Upper lobe of left lung (tissue), 6 donors: ENCODE measurements around the gene SYNRG. TPM values are rescaled to one million over a fixed set of nuclear protein-coding genes. Genes with fewer than 3 reads are reported as not detected.

Experiments used
- ATAC-seq, 2 donors: fragments of 200-7000 bp; cut with Tn5 transposase; one replicate each; pipeline ENCODE4 v1.9.1; 2022; ENCODE audit warnings: mild to moderate bottlenecking in 2 of 2, moderate library complexity in 2 of 2; ENCODE audit not compliant: low FRiP score in 2 of 2
- DNase-seq, 2 donors: peaks; one replicate each; pipeline ENCODE4 v3.0.0-alpha.2; 2019 to 2020
- H3K27ac ChIP-seq, 4 donors: fragments of 200-600 bp; sonication (generic); one replicate each; pipeline ENCODE4 v1.5.1; 2016 to 2019
- H3K27me3 ChIP-seq, 4 donors: fragments of 200-600 bp; sonication (generic); one replicate each; pipeline ENCODE4 v1.5.1; 2017 to 2019
- H3K36me3 ChIP-seq, 4 donors: fragments of 200-600 bp; sonication (generic); one replicate each; pipeline ENCODE4 v1.5.1; 2016 to 2019
- H3K4me1 ChIP-seq, 4 donors: fragments of 200-600 bp; sonication (generic); one replicate each; pipeline ENCODE4 v1.5.1; 2018 to 2019
- H3K4me3 ChIP-seq, 4 donors: fragments of 200-600 bp; sonication (generic); one replicate each; pipeline ENCODE4 v1.5.1; 2017 to 2019; ENCODE audit warnings: mild to moderate bottlenecking in 2 of 4, moderate library complexity in 1 of 4
- H3K9me3 ChIP-seq, 4 donors: fragments of 200-600 bp; sonication (generic); one replicate each; pipeline ENCODE4 v1.5.1; 2018 to 2019
- CTCF ChIP-seq, 6 experiments: fragments of 450-650 bp in 4 of 6; fragments of 200-600 bp in 2 of 6; sonication (generic) in 2 of 6; IDR thresholded peaks; one replicate each; pipeline ENCODE4 v1.5.1; 2016 to 2019; ENCODE audit warnings: antibody characterized with exemption in 6 of 6
- EP300 ChIP-seq, 4 donors: sonication (generic); formaldehyde crosslinking; IDR thresholded peaks; one replicate each; pipeline ENCODE4 v1.5.1; 2017; ENCODE audit warnings: antibody characterized with exemption in 4 of 4, control low read depth in 2 of 4
- POLR2A ChIP-seq, 4 donors: fragments of 450-650 bp; IDR thresholded peaks; one replicate each; pipeline ENCODE4 v1.5.1; 2016 to 2017; ENCODE audit warnings: antibody characterized with exemption in 4 of 4, mild to moderate bottlenecking in 2 of 4
- POLR2AphosphoS5 ChIP-seq, 2 donors: sonication (generic); formaldehyde crosslinking; IDR thresholded peaks; one replicate each; pipeline ENCODE4 v1.5.1; 2017; ENCODE audit warnings: antibody characterized with exemption in 2 of 2
- WGBS, 2 donors: methylation state at CpG; one replicate each; pipeline ENCODE4 v1.1.5; 2017 to 2018; 5-methylcytosine and 5-hydroxymethylcytosine counted together
- total RNA-seq, 6 donors: library from RNA; depleted of rRNA in 4 of 6; stranded (reverse); fragments of >200 nt in 4 of 6; gene quantifications; one replicate each; pipeline versions ENCODE4 v1.1.0 to v1.2.1, GENCODE V29; 2016 to 2021
- donor health status: DM: no; HTN: no; CAD: no; lungs with moderate emphysema.
- donor health status: DM: no; HTN: yes; CAD: no; lungs with severe emphysema.

SYNRG gene
- total RNA-seq, 6 donors from 2014 or later: 25.2 to 58.7 (median 43.8) TPM

GRCh38 chr17:37502009-37502936, 106.9 kb downstream of the SYNRG start:
- DNase-seq: no peak
- no peak overlapping the region for H3K27ac ChIP-seq
- no peaks in the 10 kb centered on the region for H3K9me3 ChIP-seq
- H3K4me1 ChIP-seq: no peaks in the 10 kb centered on the region
- H3K27me3 ChIP-seq: no peaks in the 10 kb centered on the region
- H3K4me3 ChIP-seq: no peak overlapping the region
- no peak for TF ChIP-seq CTCF (IDR thresholded peaks at IDR 0.05)
- 83 to 87% methylated on average over 10 of the region's 10 CpGs for WGBS, 2 donors
- H3K36me3 ChIP-seq: no peaks in the 10 kb centered on the region
- no peak for ATAC-seq

- TF ChIP-seq POLR2A (IDR thresholded peaks at IDR 0.05) (no peak), POLR2AphosphoS5 (IDR thresholded peaks at IDR 0.05) (no peak), CTCF (IDR thresholded peaks at IDR 0.05) (no peak), EP300 (IDR thresholded peaks at IDR 0.05) (no peak)
- DNase-seq: no peak
- no peaks in the 10 kb centered on the region for H3K27me3 ChIP-seq
These were observed 108.8 kb downstream of the SYNRG start for GRCh38 chr17:37500378-37500777.

GRCh38 chr17:37494971-37495370, 114.2 kb downstream of the SYNRG start:
- Histone ChIP-seq H3K36me3 (no peaks in the 10 kb centered on the region), H3K4me1 (peaks cover 8 to 14% (median 11%) of the 10 kb centered on the region in 4 donors), H3K27ac (no peak overlapping the region), H3K4me3 (no peak overlapping the region), H3K27me3 (peaks cover 0 to 3% (median 0%) of the 10 kb centered on the region in 4 donors), H3K9me3 (no peaks in the 10 kb centered on the region)
- no peak for DNase-seq
- WGBS, 2 donors: 86 to 92% methylated on average over 8 of the region's 8 CpGs
- TF ChIP-seq POLR2AphosphoS5 (IDR thresholded peaks at IDR 0.05) (no peak), CTCF (IDR thresholded peaks at IDR 0.05) (no peak), POLR2A (IDR thresholded peaks at IDR 0.05) (no peak), EP300 (IDR thresholded peaks at IDR 0.05) (no peak)
- no peak for ATAC-seq

More at GRCh38 chr17:37500378-37500777, 108.8 kb downstream of the SYNRG start:
- no peaks in the 10 kb centered on the region for H3K4me1 ChIP-seq
- no peak overlapping the region for H3K27ac ChIP-seq
- no peaks in the 10 kb centered on the region for H3K36me3 ChIP-seq
- H3K4me3 ChIP-seq: no peak overlapping the region
- ATAC-seq: no peak
- no peaks in the 10 kb centered on the region for H3K9me3 ChIP-seq

GRCh38 chr17:37494401-37494831, 114.8 kb downstream of the SYNRG start:
- Histone ChIP-seq H3K36me3 (no peaks in the 10 kb centered on the region), H3K9me3 (no peaks in the 10 kb centered on the region), H3K4me1 (peaks cover 8 to 15% (median 11%) of the 10 kb centered on the region in 4 donors), H3K27ac (no peak overlapping the region), H3K4me3 (no peak overlapping the region), H3K27me3 (peaks cover 0 to 4% (median 0%) of the 10 kb centered on the region in 4 donors)
- DNase-seq (no peak), ATAC-seq (no peak)
- 76 to 85% methylated on average over 3 of the region's 3 CpGs for WGBS, 2 donors
- TF ChIP-seq CTCF (IDR thresholded peaks at IDR 0.05) (no peak), POLR2AphosphoS5 (IDR thresholded peaks at IDR 0.05) (no peak), EP300 (IDR thresholded peaks at IDR 0.05) (no peak), POLR2A (IDR thresholded peaks at IDR 0.05) (no peak)
